ENCODE results near the gene SNCB.

The SNCB gene

GRCh38 chr5:176578391-176578808 is 51.9 kb downstream of the SNCB start:
- peak; percentile 92 for TF ChIP-seq CTCF (IDR thresholded peaks at IDR 0.05; ENCODE audit: poor library complexity, severe bottlenecking)
- H3K4me1 ChIP-seq (ENCODE audit: insufficient read depth, poor library complexity, severe bottlenecking): no peaks in the 10 kb centered on the region
- no peak overlapping the region for H3K27ac ChIP-seq (ENCODE audit: poor library complexity, severe bottlenecking)
- H3K36me3 ChIP-seq (ENCODE audit: low read depth): no peaks in the 10 kb centered on the region
- DNase-seq (ENCODE audit: low spot score) (peak; percentile 92), ATAC-seq (ENCODE audit: low read depth) (peak; percentile 94)
- no peaks in the 10 kb centered on the region for H3K9me3 ChIP-seq (ENCODE audit: severe bottlenecking)
- H3K27me3 ChIP-seq (ENCODE audit: insufficient read depth, poor library complexity, severe bottlenecking): no peaks in the 10 kb centered on the region
- no peak overlapping the region for H3K4me3 ChIP-seq (ENCODE audit: severe bottlenecking)

- no peaks in the 10 kb centered on the region for H3K4me1 ChIP-seq (ENCODE audit: insufficient read depth, poor library complexity, severe bottlenecking)
- H3K4me3 ChIP-seq (ENCODE audit: severe bottlenecking): no peak overlapping the region
- H3K36me3 ChIP-seq (ENCODE audit: low read depth): no peaks in the 10 kb centered on the region
- H3K9me3 ChIP-seq (ENCODE audit: severe bottlenecking): no peaks in the 10 kb centered on the region
- ATAC-seq (ENCODE audit: low read depth): no peak
- no peaks in the 10 kb centered on the region for H3K27me3 ChIP-seq (ENCODE audit: insufficient read depth, poor library complexity, severe bottlenecking)
- no peak for DNase-seq (ENCODE audit: low spot score)
- TF ChIP-seq CTCF (IDR thresholded peaks at IDR 0.05; ENCODE audit: poor library complexity, severe bottlenecking): no peak
- no peak overlapping the region for H3K27ac ChIP-seq (ENCODE audit: poor library complexity, severe bottlenecking)
Measured at GRCh38 chr5:176577312-176578176, 52.8 kb downstream of the SNCB start.

GRCh38 chr5:176575488-176576422 is 54.6 kb downstream of the SNCB start:
- ATAC-seq (ENCODE audit: low read depth) (no peak), DNase-seq (ENCODE audit: low spot score) (no peak)
- TF ChIP-seq CTCF (IDR thresholded peaks at IDR 0.05; ENCODE audit: poor library complexity, severe bottlenecking): no peak
- no peak overlapping the region for H3K27ac ChIP-seq (ENCODE audit: poor library complexity, severe bottlenecking)
- H3K4me3 ChIP-seq (ENCODE audit: severe bottlenecking): no peak overlapping the region
- no peaks in the 10 kb centered on the region for H3K4me1 ChIP-seq (ENCODE audit: insufficient read depth, poor library complexity, severe bottlenecking)
- H3K9me3 ChIP-seq (ENCODE audit: severe bottlenecking): no peaks in the 10 kb centered on the region
- no peaks in the 10 kb centered on the region for H3K36me3 ChIP-seq (ENCODE audit: low read depth)
- H3K27me3 ChIP-seq (ENCODE audit: insufficient read depth, poor library complexity, severe bottlenecking): no peaks in the 10 kb centered on the region

GRCh38 chr5:176575066-176575465 is 55.3 kb downstream of the SNCB start:
- Histone ChIP-seq H3K27me3 (ENCODE audit: insufficient read depth, poor library complexity, severe bottlenecking) (no peaks in the 10 kb centered on the region), H3K36me3 (ENCODE audit: low read depth) (no peaks in the 10 kb centered on the region), H3K9me3 (ENCODE audit: severe bottlenecking) (no peaks in the 10 kb centered on the region), H3K4me3 (ENCODE audit: severe bottlenecking) (no peak overlapping the region), H3K4me1 (ENCODE audit: insufficient read depth, poor library complexity, severe bottlenecking) (no peaks in the 10 kb centered on the region), H3K27ac (ENCODE audit: poor library complexity, severe bottlenecking) (no peak overlapping the region)
- ATAC-seq (ENCODE audit: low read depth): no peak
- TF ChIP-seq CTCF (IDR thresholded peaks at IDR 0.05; ENCODE audit: poor library complexity, severe bottlenecking): no peak
- no peak for DNase-seq (ENCODE audit: low spot score)

Measured in RWPE2 (cell line).